WTC11 (cell line): ENCODE results near the gene CDH13. TPM values are rescaled to one million over a fixed set of nuclear protein-coding genes. Genes with fewer than 3 reads are reported as not detected.

Experiments used
- ATAC-seq: fragments of 200-7000 bp; cut with Tn5 transposase; 2 replicates; pipeline ENCODE4 v1.10.0; 2021; ENCODE audit warnings: mild to moderate bottlenecking, moderate library complexity
- CTCF ChIA-PET: fragments of 300-600 bp; sonication (Branson Sonifier 250); formaldehyde crosslinking; loops from one replicate; lab custom pipeline; 2021; ENCODE audit warnings: antibody characterized with exemption; lab: Charles Lee
- POLR2A ChIA-PET: fragments of 350-600 bp; sonication (Branson Sonifier 250); formaldehyde crosslinking; loops from one replicate; lab custom pipeline; 2021; ENCODE audit warnings: antibody characterized with exemption; lab: Charles Lee
- DNase-seq: peaks from one replicate; pipeline ENCODE4 v3.0.0; 2021; ENCODE audit warnings: low spot score
- H3K27ac Mint-ChIP-seq: 2 replicates; pipeline ENCODE4 v1.8.0; 2021; ENCODE audit warnings: mixed read lengths
- H3K27me3 Mint-ChIP-seq: 2 replicates; pipeline ENCODE4 v1.8.0; 2021; ENCODE audit warnings: low read depth, mild to moderate bottlenecking, moderate library complexity, mixed read lengths
- H3K36me3 Mint-ChIP-seq: 2 replicates; pipeline ENCODE4 v1.8.0; 2021; ENCODE audit warnings: mixed read lengths
- H3K4me1 Mint-ChIP-seq: 2 replicates; pipeline ENCODE4 v1.8.0; 2022; ENCODE audit warnings: mixed read lengths
- H3K4me3 Mint-ChIP-seq: 2 replicates; pipeline ENCODE4 v1.8.0; 2021; ENCODE audit warnings: mild to moderate bottlenecking, moderate library complexity, mixed read lengths
- H3K9me3 Mint-ChIP-seq: 2 replicates; pipeline ENCODE4 v1.8.0; 2021; ENCODE audit warnings: mixed read lengths
- ATF2 ChIP-seq: sonication (generic); formaldehyde crosslinking; IDR thresholded peaks from 2 replicates; pipeline ENCODE4 v1.8.1; 2022; ENCODE audit warnings: low read depth, missing genetic modification reagents, borderline replicate concordance
- CBFB ChIP-seq: sonication (generic); formaldehyde crosslinking; IDR thresholded peaks from 2 replicates; pipeline ENCODE4 v1.8.1; 2022; ENCODE audit warnings: mild to moderate bottlenecking, low read depth, missing genetic modification reagents
- E2F1 ChIP-seq: sonication (generic); formaldehyde crosslinking; IDR thresholded peaks from 2 replicates; pipeline ENCODE4 v1.8.0; 2022; ENCODE audit warnings: mild to moderate bottlenecking, missing genetic modification reagents
- EMX1 ChIP-seq: fragments of 250-450 bp; sonication (Bioruptor Pico); IDR thresholded peaks from 2 replicates; pipeline ENCODE4 v1.8.0; 2021; ENCODE audit warnings: mild to moderate bottlenecking
- ERG ChIP-seq: fragments of 250-450 bp; sonication (Bioruptor Pico); IDR thresholded peaks from 2 replicates; pipeline ENCODE4 v1.8.0; 2021; ENCODE audit warnings: mild to moderate bottlenecking
- FOXJ3 ChIP-seq: sonication (generic); formaldehyde crosslinking; IDR thresholded peaks from 2 replicates; pipeline ENCODE4 v1.9.0; 2021; ENCODE audit warnings: missing genetic modification reagents, mild to moderate bottlenecking, borderline replicate concordance
- FOXK1 ChIP-seq: sonication (generic); formaldehyde crosslinking; IDR thresholded peaks from 2 replicates; pipeline ENCODE4 v1.8.0; 2022; ENCODE audit warnings: mild to moderate bottlenecking, moderate library complexity, missing genetic modification reagents
- FOXP1 ChIP-seq: sonication (generic); formaldehyde crosslinking; IDR thresholded peaks from 2 replicates; pipeline ENCODE4 v1.8.0; 2022; ENCODE audit warnings: missing genetic modification reagents, mild to moderate bottlenecking, moderate library complexity, borderline replicate concordance
- GABPB1 ChIP-seq: sonication (generic); formaldehyde crosslinking; IDR thresholded peaks from 2 replicates; pipeline ENCODE4 v1.8.1; 2023; ENCODE audit warnings: mild to moderate bottlenecking, missing genetic modification reagents
- IRF2 ChIP-seq: sonication (generic); formaldehyde crosslinking; IDR thresholded peaks from 2 replicates; pipeline ENCODE4 v1.8.0; 2022; ENCODE audit warnings: low read depth, missing genetic modification reagents, borderline replicate concordance
- JUN ChIP-seq: sonication (generic); formaldehyde crosslinking; IDR thresholded peaks from 2 replicates; pipeline ENCODE4 v1.8.0; 2023; ENCODE audit warnings: mild to moderate bottlenecking, missing genetic modification reagents
- NFE2L1 ChIP-seq: sonication (generic); formaldehyde crosslinking; IDR thresholded peaks from 2 replicates; pipeline ENCODE4 v1.8.1; 2023; ENCODE audit warnings: missing genetic modification reagents
- PRDM15 ChIP-seq: sonication (generic); formaldehyde crosslinking; IDR thresholded peaks from 2 replicates; pipeline ENCODE4 v1.8.0; 2022; ENCODE audit warnings: missing genetic modification reagents
- STAT6 ChIP-seq: sonication (generic); formaldehyde crosslinking; conservative IDR thresholded peaks from 2 replicates; pipeline ENCODE4 v1.8.1; 2023; ENCODE audit warnings: mild to moderate bottlenecking, low read depth, missing genetic modification reagents, moderate library complexity
- TCF7 ChIP-seq: sonication (generic); formaldehyde crosslinking; IDR thresholded peaks from 2 replicates; pipeline ENCODE4 v1.8.0; 2022; ENCODE audit warnings: mild to moderate bottlenecking, low read depth, missing genetic modification reagents, moderate library complexity
- USF1 ChIP-seq: sonication (generic); formaldehyde crosslinking; IDR thresholded peaks from 2 replicates; pipeline ENCODE4 v1.8.0; 2022; ENCODE audit warnings: mild to moderate bottlenecking, missing genetic modification reagents
- USF2 ChIP-seq: sonication (generic); formaldehyde crosslinking; IDR thresholded peaks from 2 replicates; pipeline ENCODE4 v1.8.1; 2023; ENCODE audit warnings: mild to moderate bottlenecking, missing genetic modification reagents, moderate library complexity
- ZBTB43 ChIP-seq: sonication (generic); formaldehyde crosslinking; IDR thresholded peaks from 2 replicates; pipeline ENCODE4 v1.8.1; 2023; ENCODE audit warnings: mild to moderate bottlenecking, missing genetic modification reagents
- ZNF219 ChIP-seq: sonication (generic); formaldehyde crosslinking; IDR thresholded peaks from 2 replicates; pipeline ENCODE4 v1.8.0; 2023; ENCODE audit warnings: missing genetic modification reagents, mild to moderate bottlenecking, borderline replicate concordance
- ZNF263 ChIP-seq: sonication (generic); formaldehyde crosslinking; IDR thresholded peaks from 2 replicates; pipeline ENCODE4 v1.8.1; 2022; ENCODE audit warnings: low read depth, mild to moderate bottlenecking, moderate library complexity, missing genetic modification reagents
- total RNA-seq: library from RNA; stranded (reverse); gene quantifications from 3 replicates; pipeline ENCODE4 v1.2.3, GENCODE V29; 2021

CDH13 gene
- total RNA-seq, 1 experiment from 2014 or later: 0.81 TPM

GRCh38 chr16:83830091-83830768 lies 1203.5 kb downstream of the CDH13 start (continued):
- TF ChIP-seq GABPB1 (CRISPR knock-in tag) (no peak), FOXJ3 (CRISPR knock-in tag) (no peak), USF1 (CRISPR knock-in tag) (peak; percentile 84), JUN (CRISPR knock-in tag) (no peak), TCF7 (CRISPR knock-in tag) (no peak), NFE2L1 (CRISPR knock-in tag) (no peak), CBFB (CRISPR knock-in tag) (no peak), ZNF219 (CRISPR knock-in tag) (no peak), PRDM15 (CRISPR knock-in tag) (no peak), USF2 (CRISPR knock-in tag) (peak; percentile 91), ZBTB43 (CRISPR knock-in tag) (no peak), ATF2 (no peak), FOXP1 (CRISPR knock-in tag) (no peak), EMX1 (CRISPR knock-in tag) (no peak), E2F1 (CRISPR knock-in tag) (no peak), FOXK1 (CRISPR knock-in tag) (no peak)

GRCh38 chr16:83830769-83831455 lies 1204.1 kb downstream of the CDH13 start:
- peaks cover 4% of the 10 kb centered on the region for H3K27me3 Mint-ChIP-seq
- peak overlapping the region; percentile 70 for H3K27ac Mint-ChIP-seq
- peaks cover 16% of the 10 kb centered on the region for H3K9me3 Mint-ChIP-seq
- ChIA-PET POLR2A (no interaction called here), CTCF (interaction anchor here (0.8 to 1.2 kb wide), 4 partner anchors 17 to 69 kb away, joined by 3 to 5 read pairs (median 3); partner anchors contain the start of gene MLYCD)
- ATAC-seq (no peak), DNase-seq (no peak)
- H3K4me1 Mint-ChIP-seq: peaks cover 55% of the 10 kb centered on the region
- no peak overlapping the region for H3K4me3 Mint-ChIP-seq
- H3K36me3 Mint-ChIP-seq: peaks cover 19% of the 10 kb centered on the region
- TF ChIP-seq IRF2 (CRISPR knock-in tag): no peak
- TF ChIP-seq ZNF263 (CRISPR knock-in tag): no peak
- TF ChIP-seq ERG (CRISPR knock-in tag): no peak
- no peak for TF ChIP-seq STAT6
